ENCODE results near the gene UBE2J2. TPM values are rescaled to one million over a fixed set of nuclear protein-coding genes. Genes with fewer than 3 reads are reported as not detected.

Gene UBE2J2
- total and polyA plus RNA-seq, 5 donors from 2014 or later = 56.4 to 97.5 (median 77.2) TPM

DNA sequence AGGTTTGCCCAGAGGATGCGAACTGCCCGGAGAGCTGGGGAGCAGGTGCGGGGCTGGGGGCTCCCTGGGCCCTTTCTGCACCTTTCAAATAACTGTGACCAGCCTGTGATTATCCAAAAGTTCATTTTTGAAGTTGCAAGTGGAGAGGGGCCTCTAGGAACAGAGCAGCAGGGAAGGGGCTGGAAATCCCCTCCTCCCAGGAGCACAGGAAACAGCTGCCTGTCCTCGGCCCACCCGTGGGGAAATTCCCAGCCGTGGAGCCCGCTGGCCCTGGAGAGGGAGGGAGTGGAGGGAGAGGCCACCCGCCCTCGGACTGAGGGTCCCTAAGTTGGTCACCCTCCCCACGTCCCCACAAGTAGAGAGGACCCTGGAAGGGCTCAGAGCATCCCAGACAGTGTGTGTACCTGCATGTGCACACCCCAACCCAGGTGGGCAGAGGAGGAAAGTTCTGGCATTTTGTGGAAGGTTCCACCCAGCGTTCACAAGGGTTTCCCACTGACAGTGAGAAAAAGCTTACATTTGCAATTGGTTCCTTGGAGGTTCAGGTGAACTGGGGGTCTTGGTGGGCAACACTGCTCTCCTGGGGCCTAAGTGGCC, 58.5 kb downstream of the UBE2J2 start:
- no peak for ATAC-seq (ENCODE audit: low read depth in 2 of 2)
- Mint-ChIP-seq H3K4me3 (peak overlapping the region; percentile 62 to 84 (median 70)), H3K9me3 (peaks cover 0 to 2% (median 0%) of the 10 kb centered on the region in 7 donors), H3K36me3 (peaks cover 6% of the 10 kb centered on the region), H3K27ac (peak overlapping the region; percentile 86 to 99 (median 88)), H3K4me1 (peaks cover 3 to 47% (median 16%) of the 10 kb centered on the region in 4 donors), H3K27me3 (peaks cover 6% of the 10 kb centered on the region)
- Histone ChIP-seq H3K27me3 (ENCODE audit: control insufficient read depth, insufficient read depth, low read length) (no peaks in the 10 kb centered on the region), H3K36me3 (ENCODE audit: control insufficient read depth, insufficient read depth, low read length) (no peaks in the 10 kb centered on the region), H3K4me1 (ENCODE audit: control insufficient read depth, insufficient read depth, low read length, poor library complexity, severe bottlenecking) (peaks cover 79% of the 10 kb centered on the region), H3K4me3 (ENCODE audit: low read depth, low read length) (no peak overlapping the region), H3K9me3 (ENCODE audit: control insufficient read depth in 2 of 2, low read length in 2 of 2) (no peaks in the 10 kb centered on the region), H3K27ac (ENCODE audit: insufficient read depth, low read length, poor library complexity, severe bottlenecking) (peak overlapping the region; percentile 84)
- DNase-seq = peak in 1 of 3 donors; percentile 49

DNA sequence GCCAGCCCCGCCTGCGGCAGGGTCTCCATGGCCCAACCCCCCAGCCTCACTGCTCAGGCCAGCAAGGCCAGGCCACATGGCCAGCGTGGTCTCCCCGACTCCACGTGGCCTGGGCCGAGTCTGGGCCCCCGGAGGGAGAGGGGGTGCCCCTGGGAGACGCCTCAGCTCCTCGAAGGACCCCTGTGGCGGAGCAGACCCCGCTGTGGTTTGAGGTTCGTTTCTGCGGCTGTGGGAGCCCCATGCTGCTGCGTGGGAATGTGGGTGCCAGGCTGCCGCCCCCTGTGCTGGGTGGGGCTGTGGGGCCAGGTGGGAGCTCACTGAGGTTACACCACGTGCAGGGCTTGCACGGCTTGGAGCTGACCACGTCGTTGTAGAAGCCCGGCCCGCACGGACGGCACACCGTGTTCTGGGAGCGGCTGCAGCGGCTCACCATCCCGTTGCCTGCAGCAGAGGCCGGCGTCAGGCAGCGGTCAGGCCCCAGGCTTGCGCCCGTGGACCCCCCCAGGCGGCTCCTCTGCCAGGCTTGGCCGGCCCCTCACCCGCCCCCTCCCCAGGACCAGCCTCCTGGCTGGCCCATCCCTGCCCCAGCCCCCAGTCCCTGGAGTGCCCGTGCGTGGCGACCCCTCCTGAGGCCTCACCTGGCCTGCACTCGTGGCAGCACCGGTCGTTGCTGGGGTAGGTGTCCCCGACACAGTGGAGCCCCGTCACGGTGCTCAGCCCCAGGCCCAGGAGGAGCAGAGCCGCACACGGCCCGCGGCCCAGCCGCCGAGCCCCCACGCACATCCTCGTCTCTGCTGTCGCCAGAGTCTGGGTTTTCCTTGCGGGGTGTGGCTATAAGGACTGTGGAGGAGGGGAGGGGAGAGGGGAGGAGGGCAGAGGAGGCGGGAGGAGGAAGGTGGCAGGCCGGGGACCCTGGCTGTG, 60.0 kb downstream of the UBE2J2 start, which contains the start of gene TNFRSF4:
TSS of gene TNFRSF4 (minus strand) at position 809 of the 921 bp plus-strand sequence. CDS start at position 783, 26 bp downstream.
- Histone ChIP-seq H3K27ac (ENCODE audit: insufficient read depth, low read length, poor library complexity, severe bottlenecking) (peak within 1 kb of the TSS; percentile 84), H3K4me3 (ENCODE audit: low read depth, low read length) (peak within 1 kb of the TSS; percentile 19), H3K4me1 (ENCODE audit: control insufficient read depth, insufficient read depth, low read length, poor library complexity, severe bottlenecking) (peaks cover 74% of the 10 kb centered on the region), H3K9me3 (ENCODE audit: control insufficient read depth in 2 of 2, low read length in 2 of 2) (no peaks in the 10 kb centered on the region), H3K36me3 (ENCODE audit: control insufficient read depth, insufficient read depth, low read length) (no peaks in the 10 kb centered on the region), H3K27me3 (ENCODE audit: control insufficient read depth, insufficient read depth, low read length) (no peaks in the 10 kb centered on the region)
- peak within 1 kb of the TSS; percentile 76 to 84 (median 80) for H3K4me3 Mint-ChIP-seq
- peaks cover 0 to 2% (median 0%) of the 10 kb centered on the region in 7 donors for H3K9me3 Mint-ChIP-seq
- H3K4me1 Mint-ChIP-seq = peaks cover 3 to 46% (median 17%) of the 10 kb centered on the region in 4 donors
- peak in 1 of 2 donors; percentile 12 for ATAC-seq (ENCODE audit: low read depth in 2 of 2)
- H3K36me3 Mint-ChIP-seq = peaks cover 6% of the 10 kb centered on the region
- peaks cover 6% of the 10 kb centered on the region for H3K27me3 Mint-ChIP-seq
- DNase-seq = peak in 1 of 3 donors; percentile 48
- H3K27ac Mint-ChIP-seq = peak within 1 kb of the TSS; percentile 43 to 99 (median 88)

DNA sequence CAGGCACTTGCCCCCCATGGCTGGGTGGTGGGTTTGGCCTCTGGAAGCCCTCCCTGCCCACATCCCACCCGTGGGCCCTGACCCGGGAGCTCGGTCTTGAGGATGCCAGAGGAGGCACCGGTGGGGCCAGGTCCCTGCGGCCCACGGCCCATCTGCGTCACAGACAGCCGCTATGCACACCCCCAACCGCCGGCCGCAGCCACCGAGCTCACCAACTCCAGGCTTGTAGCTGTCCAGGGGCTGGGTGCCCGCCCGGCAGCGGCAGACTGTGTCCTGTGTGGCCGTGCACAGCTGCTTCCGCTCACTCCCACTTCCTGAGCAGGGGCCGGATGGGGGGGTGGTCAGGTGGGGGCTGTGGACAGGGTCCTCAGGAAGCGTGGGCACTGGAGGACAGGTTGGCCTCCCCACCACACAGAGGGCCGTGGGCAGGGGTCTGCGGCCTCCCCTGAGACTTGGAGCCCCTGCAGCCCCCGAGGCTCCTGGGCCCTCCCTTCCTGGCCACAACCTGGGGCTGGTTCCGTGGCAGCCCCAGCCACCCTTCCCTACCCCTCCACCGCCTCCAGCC, 60.8 kb downstream of the UBE2J2 start:
- Mint-ChIP-seq H3K9me3 (peaks cover 0 to 2% (median 0%) of the 10 kb centered on the region in 7 donors), H3K36me3 (peaks cover 6% of the 10 kb centered on the region), H3K27ac (no peak overlapping the region), H3K4me1 (peaks cover 5 to 47% (median 21%) of the 10 kb centered on the region in 4 donors), H3K4me3 (peak overlapping the region; percentile 7 to 65 (median 51)), H3K27me3 (peaks cover 14% of the 10 kb centered on the region)
- H3K4me3 ChIP-seq (ENCODE audit: low read depth, low read length) = no peak overlapping the region
- DNase-seq (peak in 2 of 3 donors; percentile 48 to 68), ATAC-seq (ENCODE audit: low read depth in 2 of 2) (peak in 1 of 2 donors; percentile 4)
- H3K36me3 ChIP-seq (ENCODE audit: control insufficient read depth, insufficient read depth, low read length) = no peaks in the 10 kb centered on the region
- H3K27me3 ChIP-seq (ENCODE audit: control insufficient read depth, insufficient read depth, low read length) = no peaks in the 10 kb centered on the region
- peak overlapping the region; percentile 84 for H3K27ac ChIP-seq (ENCODE audit: insufficient read depth, low read length, poor library complexity, severe bottlenecking)
- H3K4me1 ChIP-seq (ENCODE audit: control insufficient read depth, insufficient read depth, low read length, poor library complexity, severe bottlenecking) = peaks cover 80% of the 10 kb centered on the region
- H3K9me3 ChIP-seq (ENCODE audit: control insufficient read depth in 2 of 2, low read length in 2 of 2) = no peaks in the 10 kb centered on the region

DNA sequence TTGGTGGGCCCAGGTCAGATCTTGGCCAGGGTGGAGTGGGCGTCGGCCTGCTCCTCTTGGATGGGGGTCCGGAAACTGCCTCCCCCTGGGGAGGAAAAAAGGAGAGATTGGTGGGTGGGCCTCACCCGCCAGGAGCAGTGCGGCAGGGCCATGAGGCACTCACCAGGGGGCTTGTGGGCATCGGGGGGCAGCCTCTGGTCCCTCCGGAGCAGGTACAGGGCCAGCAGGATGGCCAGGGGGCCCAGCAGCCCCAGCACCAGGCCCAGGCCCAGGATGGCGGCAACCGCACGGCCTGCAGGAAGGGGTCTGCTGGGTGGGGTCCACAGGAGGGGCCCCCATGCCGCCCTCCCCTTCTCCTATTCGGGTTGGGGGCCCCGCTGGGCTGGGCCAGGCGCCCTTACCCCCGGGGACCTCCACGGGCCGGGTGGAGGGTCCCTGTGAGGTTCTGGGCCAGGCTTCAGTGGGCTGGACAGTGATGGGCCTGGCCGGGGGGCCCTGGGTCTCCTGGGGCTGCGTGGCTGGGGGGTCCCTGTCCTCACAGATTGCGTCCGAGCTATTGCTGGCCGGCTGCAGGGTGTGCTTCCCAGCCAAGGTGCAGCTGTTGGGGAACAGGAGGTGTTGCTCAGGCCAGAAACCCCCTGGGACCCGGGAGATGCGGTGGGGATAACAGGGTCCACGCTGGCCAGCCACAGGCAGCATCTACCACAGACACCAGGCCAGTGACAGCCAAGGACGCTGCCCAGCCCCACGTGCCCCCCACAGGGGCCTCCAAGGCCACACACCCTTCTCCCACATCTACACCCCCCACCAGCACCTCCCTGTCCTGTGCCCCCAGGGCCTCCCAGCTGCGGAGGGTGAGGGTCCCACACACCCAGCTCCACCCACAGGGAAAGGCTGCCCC, 61.9 kb downstream of the UBE2J2 start:
- Histone ChIP-seq H3K4me3 (ENCODE audit: low read depth, low read length) (no peak overlapping the region), H3K27me3 (ENCODE audit: control insufficient read depth, insufficient read depth, low read length) (no peaks in the 10 kb centered on the region), H3K4me1 (ENCODE audit: control insufficient read depth, insufficient read depth, low read length, poor library complexity, severe bottlenecking) (peaks cover 83% of the 10 kb centered on the region), H3K36me3 (ENCODE audit: control insufficient read depth, insufficient read depth, low read length) (no peaks in the 10 kb centered on the region), H3K27ac (ENCODE audit: insufficient read depth, low read length, poor library complexity, severe bottlenecking) (peak overlapping the region; percentile 84), H3K9me3 (ENCODE audit: control insufficient read depth in 2 of 2, low read length in 2 of 2) (no peaks in the 10 kb centered on the region)
- Mint-ChIP-seq H3K27me3 (peaks cover 13% of the 10 kb centered on the region), H3K36me3 (peaks cover 4% of the 10 kb centered on the region), H3K4me1 (peaks cover 4 to 46% (median 21%) of the 10 kb centered on the region in 4 donors), H3K27ac (peak overlapping the region in 1 of 3 donors; percentile 26), H3K4me3 (peak overlapping the region in 3 of 4 donors; percentile 32 to 56 (median 55)), H3K9me3 (peaks cover 0 to 2% (median 0%) of the 10 kb centered on the region in 7 donors)
- DNase-seq = peak in 1 of 3 donors; percentile 2
- ATAC-seq (ENCODE audit: low read depth in 2 of 2) = no peak

DNA sequence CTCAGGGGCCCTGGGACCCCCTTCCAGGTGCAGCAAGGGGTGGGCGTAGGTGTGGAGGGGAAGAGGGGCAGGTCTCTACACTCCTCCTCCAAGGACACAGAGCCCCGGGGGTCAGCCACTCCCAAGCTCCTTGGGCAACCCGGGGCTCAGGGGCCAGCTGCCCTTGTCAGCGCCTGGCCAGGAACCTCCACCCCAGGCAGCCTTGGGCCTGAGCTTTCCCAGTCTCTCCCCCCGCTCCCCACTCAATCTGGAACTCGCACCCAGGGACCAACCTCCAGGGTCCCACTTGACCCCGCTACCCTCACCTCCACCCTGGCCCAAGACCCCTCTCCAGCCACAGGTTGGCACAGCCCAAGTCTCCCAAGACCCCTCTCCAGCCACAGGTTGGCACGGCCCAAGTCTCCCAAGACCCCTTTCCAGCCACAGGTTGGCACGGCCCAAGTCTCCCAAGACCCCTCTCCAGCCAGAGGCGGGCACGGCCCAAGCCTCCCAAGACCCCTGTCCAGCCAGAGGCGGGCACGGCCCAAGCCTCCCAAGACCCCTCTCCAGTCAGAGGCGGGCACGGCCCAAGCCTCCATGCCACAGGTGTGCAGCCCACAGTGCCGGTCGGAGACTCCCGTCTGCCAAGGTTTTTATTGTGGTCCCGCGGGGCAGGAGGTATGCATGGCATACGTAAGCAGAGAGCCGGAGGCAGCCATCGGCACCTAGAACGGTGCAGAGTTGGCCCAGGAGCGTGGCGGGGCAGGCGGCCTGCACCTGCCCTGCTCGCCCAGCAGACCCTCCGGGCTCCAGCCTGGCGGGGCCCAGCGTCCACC, 62.7 kb downstream of the UBE2J2 start:
- no peaks in the 10 kb centered on the region for H3K27me3 ChIP-seq (ENCODE audit: control insufficient read depth, insufficient read depth, low read length)
- peaks cover 83% of the 10 kb centered on the region for H3K4me1 ChIP-seq (ENCODE audit: control insufficient read depth, insufficient read depth, low read length, poor library complexity, severe bottlenecking)
- peaks cover 7% of the 10 kb centered on the region for H3K27me3 Mint-ChIP-seq
- peaks cover 0 to 45% (median 18%) of the 10 kb centered on the region in 4 donors for H3K4me1 Mint-ChIP-seq
- H3K9me3 Mint-ChIP-seq = no peaks in the 10 kb centered on the region
- peak overlapping the region; percentile 41 to 83 (median 70) for H3K4me3 Mint-ChIP-seq
- H3K36me3 ChIP-seq (ENCODE audit: control insufficient read depth, insufficient read depth, low read length) = no peaks in the 10 kb centered on the region
- no peaks in the 10 kb centered on the region for H3K36me3 Mint-ChIP-seq
- DNase-seq (peak in 1 of 3 donors; percentile 1), ATAC-seq (ENCODE audit: low read depth in 2 of 2) (no peak)
- H3K9me3 ChIP-seq (ENCODE audit: control insufficient read depth in 2 of 2, low read length in 2 of 2) = no peaks in the 10 kb centered on the region
- H3K4me3 ChIP-seq (ENCODE audit: low read depth, low read length) = no peak overlapping the region
- H3K27ac Mint-ChIP-seq = peak overlapping the region in 1 of 3 donors; percentile 25
- no peak overlapping the region for H3K27ac ChIP-seq (ENCODE audit: insufficient read depth, low read length, poor library complexity, severe bottlenecking)

DNA sequence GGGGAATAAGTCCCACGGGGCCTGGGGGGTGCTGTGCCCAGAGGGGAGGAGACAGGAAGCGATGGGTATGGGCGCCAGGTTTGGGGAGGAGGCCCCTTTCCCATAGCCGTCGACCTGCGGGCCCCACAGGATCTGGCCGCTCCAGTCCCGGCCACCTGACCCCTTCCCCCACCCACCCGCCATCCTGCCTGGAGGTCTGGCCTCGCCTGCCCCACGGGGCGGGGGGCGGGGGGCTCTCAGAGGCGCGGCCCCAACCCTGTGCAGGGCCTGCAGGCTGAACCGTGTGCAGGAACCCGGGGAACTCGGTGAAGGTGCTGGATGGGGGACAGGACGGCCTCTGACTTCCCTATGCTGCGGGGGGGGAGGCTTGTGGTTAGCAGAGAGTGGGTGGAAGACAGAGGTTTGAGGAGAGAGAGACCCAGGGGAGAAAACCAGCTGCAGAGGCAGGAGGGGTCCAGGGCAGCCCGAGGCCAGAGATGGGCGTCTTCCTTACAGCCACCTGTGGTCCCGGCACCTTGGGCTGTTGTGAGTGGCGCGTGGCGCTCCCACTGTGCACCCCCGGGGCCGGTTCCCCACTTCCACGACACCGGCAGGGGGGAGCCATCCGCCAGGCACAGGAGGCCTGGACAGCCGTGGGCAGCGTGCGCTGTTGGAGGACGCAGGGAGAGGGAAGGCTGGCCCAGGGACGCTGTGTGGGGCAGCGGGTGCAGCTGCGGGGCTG, 64.8 kb downstream of the UBE2J2 start:
- peak; percentile 8 to 11 for ATAC-seq (ENCODE audit: low read depth in 2 of 2)
- no peak overlapping the region for H3K4me3 ChIP-seq (ENCODE audit: low read depth, low read length)

More for the DNA sequence above, 64.8 kb downstream of the UBE2J2 start:
- no peaks in the 10 kb centered on the region for H3K27me3 ChIP-seq (ENCODE audit: control insufficient read depth, insufficient read depth, low read length)
- H3K36me3 ChIP-seq (ENCODE audit: control insufficient read depth, insufficient read depth, low read length) = no peaks in the 10 kb centered on the region
- H3K4me1 ChIP-seq (ENCODE audit: control insufficient read depth, insufficient read depth, low read length, poor library complexity, severe bottlenecking) = peaks cover 76% of the 10 kb centered on the region
- H3K4me1 Mint-ChIP-seq = peaks cover 0 to 33% (median 12%) of the 10 kb centered on the region in 4 donors
- no peaks in the 10 kb centered on the region for H3K9me3 ChIP-seq (ENCODE audit: control insufficient read depth in 2 of 2, low read length in 2 of 2)
- no peaks in the 10 kb centered on the region for H3K36me3 Mint-ChIP-seq
- peaks cover 7% of the 10 kb centered on the region for H3K27me3 Mint-ChIP-seq
- H3K27ac Mint-ChIP-seq = peak overlapping the region in 2 of 3 donors; percentile 90 to 95
- no peaks in the 10 kb centered on the region for H3K9me3 Mint-ChIP-seq
- peak overlapping the region; percentile 88 for H3K27ac ChIP-seq (ENCODE audit: insufficient read depth, low read length, poor library complexity, severe bottlenecking)
- peak in 2 of 3 donors; percentile 35 to 55 for DNase-seq
- H3K4me3 Mint-ChIP-seq = peak overlapping the region; percentile 85 to 95 (median 90)

Measured in CD4-positive, CD25-positive, alpha-beta regulatory T cell (primary cell).